Calu3 (cell line): Measurements from ENCODE around the gene PHYHD1. TPM values are rescaled to one million over a fixed set of nuclear protein-coding genes. Genes with fewer than 3 reads are reported as not detected.

Source experiments
- Bru-seq: library from RNA; stranded (reverse); fragments of 400-500 nt; gene quantifications from one replicate; lab custom pipeline; 2021; lab: Mats Ljungman, UMichigan
- BruChase-seq, 2 experiments: library from RNA; stranded (reverse); fragments of 400-500 nt; gene quantifications; one replicate each; lab custom pipeline; 2021; lab: Mats Ljungman, UMichigan
- BruUV-seq: library from RNA; stranded (reverse); fragments of 400-500 nt; replicated peaks from 2 replicates; lab custom pipeline; 2021; lab: Mats Ljungman, UMichigan
- CTCF ChIA-PET: fragments of 300-600 bp; sonication (Branson Sonifier 250); formaldehyde crosslinking; loops from one replicate; lab custom pipeline; 2022; ENCODE audit warnings: antibody characterized with exemption; lab: Charles Lee
- DNase-seq: peaks from one replicate; pipeline ENCODE4 v3.0.0; 2022
- H3K27ac Mint-ChIP-seq: one replicate; pipeline ENCODE4 v1.8.0; 2022; ENCODE audit warnings: mixed read lengths; ENCODE audit not compliant: unreplicated experiment
- H3K27me3 Mint-ChIP-seq: one replicate; pipeline ENCODE4 v1.8.0; 2022; ENCODE audit warnings: mixed read lengths; ENCODE audit not compliant: unreplicated experiment
- H3K36me3 Mint-ChIP-seq: one replicate; pipeline ENCODE4 v1.8.0; 2022; ENCODE audit warnings: mild to moderate bottlenecking, moderate library complexity, mixed read lengths; ENCODE audit not compliant: insufficient read depth, unreplicated experiment
- H3K4me1 Mint-ChIP-seq: one replicate; pipeline ENCODE4 v1.8.0; 2022; ENCODE audit warnings: mild to moderate bottlenecking, low read depth, mixed read lengths; ENCODE audit not compliant: unreplicated experiment
- H3K4me3 Mint-ChIP-seq: one replicate; pipeline ENCODE4 v1.8.0; 2022; ENCODE audit warnings: mild to moderate bottlenecking, low read depth, moderate library complexity, mixed read lengths; ENCODE audit not compliant: unreplicated experiment
- H3K9me3 Mint-ChIP-seq: one replicate; pipeline ENCODE4 v1.8.0; 2022; ENCODE audit warnings: low read depth, mixed read lengths; ENCODE audit not compliant: unreplicated experiment
- intact Hi-C: fragments of 100-400 bp; cut with micrococcal nuclease; formaldehyde crosslinking; loops from one replicate; pipeline ENCODE4 v1.10.0; 2022; ENCODE audit not compliant: unreplicated experiment
- long read RNA-seq: library from polyadenylated mRNA; stranded (forward); transcript quantifications from one replicate; pipeline ENCODE4 v2.0.0, GENCODE V29; 2022
- total RNA-seq: library from RNA; stranded (reverse); gene quantifications from 2 replicates; pipeline ENCODE4 v1.2.3, GENCODE V29; 2022
- TF ChIP-seq, protein P1 (sequence below): fragments of 200-600 bp; IDR thresholded peaks from one replicate; pipeline ENCODE4 v1.8.0; 2022; ENCODE audit warnings: antibody characterized with exemption; ENCODE audit not compliant: unreplicated experiment

The PHYHD1 gene
- total RNA-seq (0.66 TPM in 1 of 2 replicates, not detected in the other), Bru-seq, nascent RNA (percentile 22 among the genes with signal in this experiment), BruChase-seq, experiment 1, labeled RNA remaining after a 6-hour chase (percentile 31 among the genes with signal in this experiment), BruChase-seq, experiment 2, labeled RNA remaining after a 2-hour chase (percentile 28 among the genes with signal in this experiment)
- long read RNA-seq, result 0 reads

DNA sequence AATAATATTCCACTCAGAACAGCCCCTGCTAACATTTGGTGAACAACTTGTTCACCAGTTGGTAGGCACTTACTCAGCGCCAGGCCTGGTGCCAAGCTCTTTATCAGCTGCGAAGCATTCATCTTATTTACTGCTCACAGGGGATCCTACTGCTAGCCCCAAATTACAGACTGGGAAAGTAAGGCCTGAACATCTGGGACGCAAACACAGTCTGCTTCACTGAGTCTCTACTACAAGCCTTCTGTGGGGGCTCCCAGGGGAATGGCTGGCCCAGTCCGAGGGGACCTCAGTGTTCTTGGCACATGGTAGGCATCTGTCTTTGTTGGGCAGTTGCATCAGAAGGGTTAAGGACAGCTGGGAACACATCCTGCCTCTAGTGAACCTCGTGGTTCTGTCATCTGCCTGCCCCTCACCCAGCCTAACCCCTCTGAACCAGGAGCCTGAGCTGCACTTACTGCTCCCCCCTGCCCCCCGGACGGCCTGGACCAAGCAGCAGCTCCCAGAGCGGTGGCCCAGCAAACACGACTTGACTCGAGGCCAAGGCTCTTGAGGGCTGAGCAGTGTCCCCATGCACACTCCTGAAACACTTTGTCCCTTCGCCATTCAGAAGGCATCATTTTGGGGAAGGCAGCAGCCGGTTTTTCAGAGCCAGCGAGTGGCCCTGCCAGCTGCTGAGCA, at the start of gene PHYHD1:
TSS of gene PHYHD1 (plus strand) at position 602 of the 678 bp plus-strand sequence. CDS start 1,342 bp downstream, outside the sequence.
- DNase-seq, result no peak
- no TSS peak for BruUV-seq
- CTCF ChIA-PET, result interaction anchor here (0.6 kb wide), 1 partner anchor 83 kb away, joined by 5 read pairs; no protein-coding TSS in a partner anchor
- Mint-ChIP-seq H3K4me1 (no peaks in the 10 kb centered on the region), H3K36me3 (peaks cover 22% of the 10 kb centered on the region), H3K9me3 (no peaks in the 10 kb centered on the region), H3K27ac (no peak within 1 kb of the TSS), H3K4me3 (no peak within 1 kb of the TSS), H3K27me3 (no peaks in the 10 kb centered on the region)
- intact Hi-C loops, result no loop called here
- TF ChIP-seq, protein P1, sequence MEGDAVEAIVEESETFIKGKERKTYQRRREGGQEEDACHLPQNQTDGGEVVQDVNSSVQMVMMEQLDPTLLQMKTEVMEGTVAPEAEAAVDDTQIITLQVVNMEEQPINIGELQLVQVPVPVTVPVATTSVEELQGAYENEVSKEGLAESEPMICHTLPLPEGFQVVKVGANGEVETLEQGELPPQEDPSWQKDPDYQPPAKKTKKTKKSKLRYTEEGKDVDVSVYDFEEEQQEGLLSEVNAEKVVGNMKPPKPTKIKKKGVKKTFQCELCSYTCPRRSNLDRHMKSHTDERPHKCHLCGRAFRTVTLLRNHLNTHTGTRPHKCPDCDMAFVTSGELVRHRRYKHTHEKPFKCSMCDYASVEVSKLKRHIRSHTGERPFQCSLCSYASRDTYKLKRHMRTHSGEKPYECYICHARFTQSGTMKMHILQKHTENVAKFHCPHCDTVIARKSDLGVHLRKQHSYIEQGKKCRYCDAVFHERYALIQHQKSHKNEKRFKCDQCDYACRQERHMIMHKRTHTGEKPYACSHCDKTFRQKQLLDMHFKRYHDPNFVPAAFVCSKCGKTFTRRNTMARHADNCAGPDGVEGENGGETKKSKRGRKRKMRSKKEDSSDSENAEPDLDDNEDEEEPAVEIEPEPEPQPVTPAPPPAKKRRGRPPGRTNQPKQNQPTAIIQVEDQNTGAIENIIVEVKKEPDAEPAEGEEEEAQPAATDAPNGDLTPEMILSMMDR, result no peak

DNA sequence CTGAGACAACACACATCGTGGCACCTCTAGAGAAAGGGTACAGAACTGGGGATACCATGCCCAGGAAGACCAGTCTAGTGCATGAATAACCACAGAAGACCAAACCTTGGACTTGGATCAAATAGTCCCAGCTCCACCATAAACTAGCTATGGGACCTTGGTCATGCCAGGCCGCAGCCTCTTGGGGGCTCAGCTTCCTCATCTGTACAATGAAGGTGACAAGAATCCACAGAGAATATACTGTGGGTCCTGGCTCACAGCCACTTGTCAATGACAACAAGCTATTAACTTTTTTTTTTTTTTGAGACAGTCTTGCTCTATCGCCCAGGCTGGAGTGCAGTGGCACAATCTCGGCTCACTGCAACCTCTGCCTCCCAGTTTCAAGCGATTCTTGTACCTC, 42.9 kb upstream of the PHYHD1 start:
- TF ChIP-seq, protein P1, result no peak
- no peaks in the 10 kb centered on the region for H3K27me3 Mint-ChIP-seq
- intact Hi-C loops, result no loop called here
- BruUV-seq, result no TSS peak
- DNase-seq, result no peak
- no peak overlapping the region for H3K27ac Mint-ChIP-seq
- H3K9me3 Mint-ChIP-seq, result no peaks in the 10 kb centered on the region
- H3K4me3 Mint-ChIP-seq, result no peak overlapping the region
- peaks cover 41% of the 10 kb centered on the region for H3K36me3 Mint-ChIP-seq
- CTCF ChIA-PET, result interaction anchor here (0.5 to 1.1 kb wide), 5 partner anchors 13 to 48 kb away, joined by 3 to 6 read pairs (median 3); partner anchors contain the start of gene SPOUT1
- H3K4me1 Mint-ChIP-seq, result no peaks in the 10 kb centered on the region

DNA sequence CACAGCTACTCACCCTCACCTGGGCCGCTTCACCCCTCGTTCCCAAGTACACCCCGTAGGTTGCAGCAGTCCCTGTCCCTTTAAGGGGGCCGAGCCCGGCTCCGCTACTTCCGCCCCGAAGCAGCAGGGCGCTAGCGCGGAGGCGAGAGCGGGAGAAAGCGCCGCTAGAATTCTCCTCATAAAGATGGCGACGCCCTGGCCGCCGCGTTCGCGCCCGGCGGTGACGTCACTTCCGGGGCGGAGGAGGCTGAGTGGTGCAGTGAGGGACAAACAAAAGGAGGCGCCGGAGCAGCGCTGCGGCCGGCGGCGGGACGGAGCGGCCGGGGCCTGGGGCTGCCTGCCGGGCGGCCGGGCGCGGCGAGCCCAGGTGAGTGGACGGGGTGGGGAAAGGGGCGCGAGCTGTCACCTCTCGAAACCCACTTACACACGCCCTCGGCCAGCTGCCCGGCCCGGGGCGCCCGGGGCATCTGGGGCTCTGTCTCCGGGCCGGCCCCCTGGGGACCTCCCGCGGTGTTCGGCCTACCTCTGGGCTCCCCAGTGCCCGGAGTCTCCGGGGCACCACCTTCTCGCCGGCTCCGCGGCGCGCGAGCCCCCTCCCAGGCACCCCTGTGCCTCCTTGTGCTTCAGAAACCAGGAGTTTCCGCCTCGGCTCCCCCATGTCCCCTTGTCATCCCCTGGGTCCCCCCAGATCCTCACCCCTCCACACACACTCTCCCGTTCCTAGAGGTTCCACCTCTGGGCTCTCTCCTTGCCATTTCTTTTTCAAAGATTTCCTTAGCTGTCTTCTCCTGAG, 38.7 kb upstream of the PHYHD1 start, which contains the start of the genes KYAT1 and LRRC8A:
TSS of gene KYAT1 (minus strand) at position 67 of the 793 bp plus-strand sequence. CDS start 36,545 bp downstream, outside the sequence.
TSS of gene LRRC8A (plus strand) at position 250 of the 793 bp plus-strand sequence. CDS start 25,032 bp downstream, outside the sequence.
- Mint-ChIP-seq H3K4me3 (peak within 1 kb of the TSS; percentile 85), H3K36me3 (peaks cover 37% of the 10 kb centered on the region), H3K27ac (peak within 1 kb of the TSS; percentile 90), H3K9me3 (no peaks in the 10 kb centered on the region), H3K4me1 (no peaks in the 10 kb centered on the region), H3K27me3 (no peaks in the 10 kb centered on the region)
- BruUV-seq, result no TSS peak
- CTCF ChIA-PET, result no interaction called here
- TF ChIP-seq, protein P1, result no peak
- intact Hi-C loops, result loop anchor here (5.0 kb wide), 1 partner anchor 45 kb away; no protein-coding TSS in a partner anchor
- peak; percentile 94 for DNase-seq
